NCI-H1092 treated with DMSO at 0.1 percent for 48 hours (cell line): ENCODE measurements around the gene TOR1AIP2.
"Not testable (repeated sequence)": the region's sequence is repeated elsewhere in the genome, so short reads cannot be mapped to it uniquely, and the experiment has no call there.

Experiments
- DNase-seq: peaks from one replicate; lab custom pipeline; 2025; lab: John Stamatoyannopoulos, UW

Gene TOR1AIP2

DNA sequence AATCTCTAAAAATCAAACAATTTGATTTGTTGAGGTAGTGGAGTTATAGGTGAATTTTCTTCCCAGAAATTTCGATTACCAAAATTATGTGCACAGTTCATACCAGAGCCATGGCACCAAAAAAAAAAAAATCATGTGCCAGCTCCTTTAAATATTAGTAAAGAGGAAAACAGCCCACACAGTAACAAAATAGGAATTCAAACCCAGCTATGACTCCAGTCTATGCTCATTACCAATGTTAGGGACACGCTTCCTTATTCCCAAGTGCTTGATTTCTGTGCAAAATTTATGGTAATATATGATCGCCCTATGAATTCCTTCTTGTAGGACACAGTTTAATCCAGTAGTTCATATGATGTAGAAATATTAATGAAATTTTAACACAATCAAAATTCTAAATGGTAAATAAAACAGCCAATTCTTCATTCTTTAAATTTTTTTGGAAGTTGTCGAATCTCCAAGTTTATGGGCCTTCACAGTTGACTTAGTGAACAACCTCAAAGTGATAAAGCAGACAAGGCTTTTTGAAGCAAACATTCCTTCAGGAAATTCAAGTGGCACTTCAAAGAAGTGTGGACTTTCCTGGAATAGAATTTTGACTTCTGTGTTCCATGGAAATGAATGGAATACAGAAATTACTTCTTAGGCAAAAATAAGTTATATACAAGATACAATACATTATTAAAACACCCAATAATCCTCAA is 1.9 kb downstream of the TOR1AIP2 start:
- DNase-seq = no peak

DNA sequence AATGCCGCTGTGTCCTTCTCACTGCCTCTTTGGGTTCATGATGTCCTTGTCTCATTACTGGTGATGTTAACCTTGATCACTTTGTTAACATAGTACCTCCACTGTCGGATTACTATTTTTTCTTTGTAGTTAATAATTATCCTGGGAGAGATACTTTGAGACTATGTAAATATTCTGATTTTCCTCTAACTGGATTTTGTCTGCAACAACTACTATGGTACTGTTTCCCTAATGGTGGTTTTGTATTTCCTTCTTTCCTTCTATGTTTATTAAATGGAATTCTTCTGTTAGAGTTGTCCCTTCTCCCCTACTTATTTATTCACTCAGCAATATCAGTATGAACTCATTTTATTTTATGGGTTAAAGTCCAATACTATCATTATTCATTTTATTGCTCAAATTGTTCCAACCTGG is 4.2 kb downstream of the TOR1AIP2 start:
- DNase-seq = no peak

DNA sequence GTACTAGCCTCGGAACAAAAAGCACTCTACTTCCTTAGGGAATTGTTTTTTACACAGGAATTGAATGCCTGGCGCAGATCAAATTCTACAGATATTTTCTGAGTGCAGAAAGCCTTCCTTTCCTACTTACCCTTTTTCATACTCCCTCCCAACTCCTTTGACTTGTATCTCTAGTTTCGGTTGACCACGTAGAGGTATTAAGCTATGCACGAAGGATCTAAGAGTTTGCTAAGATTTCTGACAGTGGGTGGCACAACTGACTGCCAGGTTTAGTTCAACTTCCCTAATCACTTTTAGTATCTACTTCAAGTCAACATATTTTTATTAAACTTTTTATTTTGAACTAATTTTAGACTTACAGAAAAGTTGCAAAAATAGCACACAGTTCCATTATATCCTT is 5.0 kb downstream of the TOR1AIP2 start:
- DNase-seq = no peak

DNA sequence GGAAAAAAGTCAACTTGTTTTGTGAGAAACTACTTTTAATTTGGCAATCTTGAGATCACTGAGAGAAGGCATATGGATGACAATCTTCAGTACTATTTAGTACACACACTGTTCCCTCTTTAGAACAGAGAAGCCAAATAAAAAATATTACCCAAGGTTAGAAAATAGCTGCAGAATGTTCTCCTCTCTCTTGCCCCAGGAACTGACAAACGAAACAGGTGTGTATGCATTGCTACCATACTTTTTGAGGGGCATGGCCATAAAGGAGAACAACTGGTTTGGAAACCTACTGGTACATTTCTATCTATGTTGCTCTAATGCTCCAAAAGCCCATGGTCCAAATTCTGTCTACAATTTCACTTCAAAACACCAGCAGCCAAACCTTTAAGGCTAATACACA is 5.7 kb downstream of the TOR1AIP2 start:
- DNase-seq = no peak

DNA sequence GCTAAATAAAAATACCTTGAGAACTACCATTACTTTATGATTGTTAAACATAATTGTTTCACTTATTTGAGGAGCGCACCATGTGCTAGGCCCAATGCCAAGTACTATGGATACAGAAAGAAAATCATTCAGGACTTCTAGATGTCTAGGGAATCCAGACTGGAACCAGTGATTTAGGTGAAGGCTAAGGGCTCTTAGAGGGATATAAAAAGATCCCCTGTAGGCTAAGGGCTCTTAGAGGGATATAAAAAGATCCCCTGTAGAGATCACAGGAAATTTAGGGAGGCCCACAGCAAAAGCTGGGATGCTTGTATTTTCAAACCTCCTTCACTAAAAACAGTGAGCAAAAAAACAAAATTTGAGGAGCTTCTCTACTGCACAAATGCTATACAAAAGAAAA is 6.7 kb downstream of the TOR1AIP2 start:
- DNase-seq = peak; percentile 38

DNA sequence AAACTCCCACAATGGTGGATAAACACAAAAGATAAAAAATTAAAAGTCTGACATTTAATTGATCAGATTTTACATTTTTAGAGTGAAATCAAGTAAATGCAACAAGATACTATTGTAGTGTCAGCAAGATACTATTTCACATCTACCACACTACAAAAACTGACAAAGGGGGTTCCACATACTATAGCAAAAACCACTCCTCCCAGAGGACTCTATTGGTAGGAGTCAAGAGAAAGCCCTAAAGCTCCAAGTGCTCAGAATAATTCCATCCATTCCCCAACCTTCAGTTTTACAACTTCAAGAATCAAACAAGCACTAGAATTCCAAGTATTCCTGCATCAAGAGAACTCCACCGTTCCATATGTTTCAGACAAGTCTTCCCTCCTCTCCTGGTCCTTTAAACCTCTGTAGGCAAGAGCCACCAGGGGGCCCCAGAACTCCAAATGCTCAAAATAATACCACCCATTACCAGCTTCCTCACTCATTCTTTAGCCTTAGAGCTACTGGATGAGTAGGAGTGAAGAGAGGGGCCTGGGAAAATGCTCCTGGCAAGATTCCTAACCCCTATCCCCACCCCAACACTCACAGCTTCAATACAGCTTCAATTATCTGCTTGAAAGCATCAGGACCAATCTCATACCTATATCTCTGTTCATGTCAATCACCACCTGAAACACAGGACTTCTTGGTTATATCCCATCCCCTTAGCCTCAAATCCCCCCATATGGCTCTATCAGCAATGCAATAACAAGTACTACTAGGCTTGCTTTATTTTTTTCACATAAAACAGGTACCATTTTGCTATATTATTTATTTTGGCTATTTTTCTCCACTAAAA is 9.9 kb downstream of the TOR1AIP2 start:
- DNase-seq = peak; percentile 61

DNA sequence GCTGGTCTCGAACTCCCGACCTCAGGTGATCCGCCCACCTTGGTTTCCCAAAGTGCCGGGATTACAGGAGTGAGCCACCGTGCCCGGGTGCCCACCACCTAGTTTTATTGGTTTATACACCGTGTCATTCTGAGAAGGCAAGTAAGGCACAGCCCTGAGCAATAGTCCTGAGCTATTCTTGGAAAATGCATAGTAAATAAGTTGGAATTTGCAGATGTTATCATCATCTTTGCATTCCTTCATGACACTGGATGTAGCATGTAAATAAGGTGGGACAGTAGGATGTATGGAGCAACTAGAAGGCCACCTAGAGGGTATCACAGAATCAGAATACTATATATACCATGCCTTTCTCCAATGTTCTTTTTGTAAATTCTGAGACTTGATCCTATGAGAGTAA is 11.0 kb downstream of the TOR1AIP2 start:
- no peak for DNase-seq

DNA sequence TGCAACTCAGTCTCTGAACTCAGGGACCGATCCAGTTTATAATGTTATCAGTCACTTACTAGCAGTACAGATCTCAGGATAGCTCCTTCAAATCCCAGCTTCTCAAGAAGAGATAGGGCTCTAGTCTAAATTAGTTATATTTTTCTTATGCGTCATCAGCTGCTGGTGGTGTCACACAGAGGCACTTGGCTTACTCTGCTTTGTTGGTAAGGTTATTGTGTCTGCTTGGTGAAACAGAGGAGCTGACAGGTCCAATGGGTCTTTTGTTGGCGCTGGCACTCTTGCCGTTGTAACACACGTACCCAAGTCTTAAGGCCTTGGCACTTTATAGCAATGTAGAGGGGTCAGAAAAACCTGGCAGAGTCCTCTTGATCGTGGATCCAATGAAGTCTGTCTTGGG is 12.2 kb downstream of the TOR1AIP2 start:
- no peak for DNase-seq

DNA sequence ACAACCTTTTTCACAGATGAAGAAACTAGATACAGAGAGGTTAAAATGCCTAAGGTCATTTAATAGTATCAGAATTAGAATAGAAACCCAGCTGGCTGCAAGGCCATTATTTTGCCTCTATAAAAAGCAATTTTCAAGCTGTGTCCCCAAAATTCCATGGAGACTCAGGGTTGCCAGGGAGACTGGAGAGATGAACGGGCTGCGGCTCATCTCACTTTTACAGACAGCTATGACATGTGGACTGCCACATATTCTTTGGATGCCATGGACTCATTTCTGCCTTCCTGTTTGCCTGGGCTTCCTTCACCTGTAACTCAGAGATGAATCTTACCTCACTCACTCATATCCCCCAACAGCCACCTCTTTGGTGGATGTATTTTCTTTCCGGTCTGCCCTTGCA is 17.0 kb downstream of the TOR1AIP2 start:
- no peak for DNase-seq

DNA sequence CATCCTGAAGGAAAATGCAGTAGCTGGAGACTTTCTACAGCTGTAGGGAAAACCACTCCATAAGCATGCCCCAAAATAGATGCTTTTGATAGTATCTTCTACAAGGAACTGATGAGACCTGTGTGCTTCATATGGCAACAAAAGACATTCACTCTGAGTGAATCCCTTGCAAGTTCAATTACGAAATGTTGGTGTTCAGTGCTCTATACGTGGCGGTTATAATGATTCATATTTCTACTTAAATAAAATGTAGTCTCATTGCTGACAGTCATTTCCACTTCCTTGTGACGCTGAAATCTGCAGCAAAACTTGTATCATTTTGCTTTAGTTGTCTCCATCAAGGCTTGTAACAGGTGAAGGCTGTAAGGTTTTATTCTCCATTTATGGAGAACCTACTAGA is 20.6 kb downstream of the TOR1AIP2 start:
- DNase-seq = no peak

DNA sequence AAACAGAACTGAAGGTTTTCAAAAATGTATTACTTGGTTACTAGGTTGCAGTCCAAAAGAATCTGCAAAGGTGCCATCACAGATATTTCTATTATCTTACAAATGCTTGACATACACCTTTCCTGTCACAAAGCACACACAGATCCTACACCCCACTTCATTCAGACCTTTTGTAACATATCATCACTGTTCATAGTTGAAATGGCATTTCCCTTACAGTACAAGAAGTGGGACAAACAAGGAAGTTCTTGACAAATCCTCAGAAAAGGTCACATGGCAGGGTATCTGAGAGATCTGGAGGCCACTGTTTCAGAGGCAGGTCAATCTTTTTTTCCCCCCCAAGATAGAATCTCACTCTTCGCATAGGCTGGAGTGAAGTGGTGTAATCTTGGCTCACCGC is 21.3 kb downstream of the TOR1AIP2 start:
- no peak for DNase-seq

DNA sequence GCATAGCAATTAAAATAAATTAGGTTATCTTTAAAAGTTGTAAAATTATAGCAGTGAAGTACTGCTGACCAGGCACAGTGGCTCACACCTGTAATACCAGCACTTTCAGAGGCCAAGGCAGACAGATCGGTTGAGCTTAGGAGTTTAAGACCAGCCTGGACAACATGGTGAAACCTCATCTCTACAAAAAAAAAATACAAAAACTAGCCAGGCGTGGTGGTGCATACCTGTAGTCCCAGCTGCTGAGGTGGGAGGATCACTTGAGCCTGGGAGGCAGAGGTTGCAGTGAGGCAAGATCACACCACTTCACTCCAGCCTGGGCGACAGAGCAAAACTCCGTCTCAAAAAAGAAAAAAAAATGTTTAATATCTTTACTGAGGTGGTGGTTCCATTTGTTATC is 21.8 kb downstream of the TOR1AIP2 start:
- not testable (repeated sequence) for DNase-seq

DNA sequence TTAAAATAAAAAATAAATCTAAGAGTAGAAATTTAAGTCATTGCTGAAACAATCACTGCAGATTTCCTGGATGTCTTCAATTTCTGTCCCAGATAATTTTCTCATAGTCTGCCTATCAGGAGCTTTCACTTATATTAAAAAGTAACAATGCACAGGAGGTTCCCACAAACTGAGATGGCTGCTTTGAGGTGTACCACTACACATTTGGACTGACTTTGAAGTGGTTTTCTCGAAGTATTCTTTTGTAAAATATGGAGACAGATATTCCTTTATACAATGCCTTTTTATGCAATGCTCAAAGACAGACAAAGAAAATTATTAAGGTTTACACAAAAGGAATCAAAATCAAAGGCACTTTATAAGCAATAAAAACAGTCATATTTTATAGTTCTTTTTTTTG is 24.5 kb downstream of the TOR1AIP2 start:
- no peak for DNase-seq

DNA sequence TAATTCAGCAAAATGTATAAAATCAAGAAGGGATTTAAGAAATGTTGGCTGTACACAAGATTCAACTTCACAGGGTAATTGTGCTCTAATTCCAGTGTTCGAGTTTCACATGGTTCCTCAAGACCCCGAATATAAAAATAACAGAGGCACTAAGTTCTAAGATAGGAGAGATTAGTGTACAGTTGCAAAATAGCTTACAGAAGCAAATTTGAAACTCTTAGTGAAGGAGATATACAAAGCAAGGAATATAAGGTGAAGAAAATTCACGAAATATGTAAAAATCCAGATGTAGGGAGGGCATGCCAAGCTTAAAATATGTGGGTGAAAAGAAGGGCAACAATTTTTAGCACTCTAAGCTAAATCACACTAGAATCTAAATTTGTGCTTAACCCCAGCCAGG is 29.4 kb downstream of the TOR1AIP2 start:
- no peak for DNase-seq

DNA sequence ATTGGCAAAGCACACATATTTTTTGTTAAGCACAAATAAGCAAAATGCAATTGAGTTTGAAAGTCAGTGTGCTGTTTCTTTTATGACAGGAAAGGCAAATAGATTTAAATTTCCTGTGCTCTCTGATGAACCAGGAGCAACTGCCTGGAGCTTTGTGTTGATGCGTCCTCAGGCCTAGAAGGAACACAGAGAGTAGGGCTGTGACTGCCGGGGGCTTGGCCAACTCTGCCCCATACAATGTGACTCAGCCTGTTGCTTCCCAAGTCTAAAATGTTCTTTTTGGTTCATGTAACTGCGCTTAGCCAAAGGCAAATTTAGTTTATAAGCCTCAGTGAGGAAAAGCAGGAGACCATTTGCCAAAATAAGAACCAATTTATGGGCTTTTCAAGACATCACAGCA is 37.5 kb downstream of the TOR1AIP2 start:
- no peak for DNase-seq

DNA sequence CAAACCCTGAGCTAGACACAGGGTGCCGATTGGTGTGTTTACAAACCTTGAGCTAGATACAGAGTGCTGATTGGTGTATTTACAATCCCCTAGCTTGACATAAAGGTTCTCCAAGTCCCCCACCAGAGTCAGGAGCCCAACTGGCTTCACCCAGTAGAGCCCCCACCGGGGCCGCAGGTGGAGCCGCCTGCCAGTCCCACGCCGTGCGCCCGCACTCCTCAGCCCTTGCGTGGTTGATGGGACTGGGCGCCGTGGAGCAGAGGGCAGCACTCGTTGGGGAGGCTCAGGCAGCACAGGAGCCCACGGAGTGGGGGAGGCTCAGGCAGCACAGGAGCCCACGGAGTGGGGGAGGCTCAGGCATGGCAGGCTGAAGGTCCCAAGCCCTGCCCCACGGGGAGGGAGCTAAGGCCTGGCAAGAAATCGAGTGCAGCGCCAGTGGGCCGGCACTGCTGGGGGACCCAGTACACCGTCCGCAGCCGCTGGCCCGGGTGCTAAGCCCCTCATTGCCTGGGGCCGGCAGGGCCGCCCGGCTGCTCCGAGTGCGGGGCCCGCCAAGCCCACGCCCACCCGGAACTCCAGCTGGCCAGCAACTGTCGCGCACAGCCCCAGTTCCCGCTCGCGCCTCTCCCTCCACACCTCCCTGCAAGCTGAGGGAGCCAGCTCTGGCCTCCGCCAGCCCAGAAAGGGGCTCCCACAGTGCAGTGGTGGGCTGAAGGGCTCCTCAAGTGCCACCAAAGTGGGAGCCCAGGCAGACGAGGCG is 40.7 kb downstream of the TOR1AIP2 start:
- DNase-seq = not testable (repeated sequence)

DNA sequence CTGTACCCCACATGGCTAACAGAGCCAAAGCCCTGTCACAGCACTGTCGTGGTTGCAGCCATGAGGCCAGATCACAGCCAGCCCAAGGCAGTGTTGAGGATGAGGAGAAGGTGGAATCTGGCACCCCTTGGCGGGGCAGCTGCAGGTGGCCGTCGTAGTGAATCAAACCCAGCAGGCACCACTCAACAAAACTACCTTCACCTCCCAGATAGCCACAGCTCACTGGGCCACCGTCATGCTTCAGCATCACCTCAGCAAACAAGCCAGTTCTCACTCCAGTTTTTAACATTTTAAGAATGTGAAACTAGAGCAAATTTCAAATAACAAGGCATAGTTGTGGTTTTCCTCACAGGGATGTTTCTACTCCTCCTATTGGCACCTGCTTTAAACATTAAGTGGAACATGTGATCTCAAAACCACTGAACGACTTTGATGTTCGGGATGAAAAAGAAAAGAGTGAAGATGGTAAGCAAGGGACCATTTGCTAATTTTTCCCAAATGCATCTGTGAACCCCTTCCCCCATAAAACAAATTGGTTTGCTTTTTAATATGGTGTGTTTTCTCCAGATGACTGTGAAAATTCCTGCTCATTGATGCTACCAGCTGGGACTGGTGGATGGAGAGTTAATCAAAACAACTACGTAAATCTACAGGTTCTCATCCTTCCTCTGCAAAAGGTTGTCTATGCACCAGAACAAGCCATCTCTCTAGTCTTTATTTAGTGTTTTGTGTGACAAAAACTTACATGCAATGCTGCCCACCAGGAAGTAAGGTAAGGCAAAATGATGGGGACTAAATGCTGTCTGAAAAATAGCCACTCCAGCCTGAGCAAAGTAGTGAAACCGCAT is 45.5 kb downstream of the TOR1AIP2 start:
- no peak for DNase-seq

DNA sequence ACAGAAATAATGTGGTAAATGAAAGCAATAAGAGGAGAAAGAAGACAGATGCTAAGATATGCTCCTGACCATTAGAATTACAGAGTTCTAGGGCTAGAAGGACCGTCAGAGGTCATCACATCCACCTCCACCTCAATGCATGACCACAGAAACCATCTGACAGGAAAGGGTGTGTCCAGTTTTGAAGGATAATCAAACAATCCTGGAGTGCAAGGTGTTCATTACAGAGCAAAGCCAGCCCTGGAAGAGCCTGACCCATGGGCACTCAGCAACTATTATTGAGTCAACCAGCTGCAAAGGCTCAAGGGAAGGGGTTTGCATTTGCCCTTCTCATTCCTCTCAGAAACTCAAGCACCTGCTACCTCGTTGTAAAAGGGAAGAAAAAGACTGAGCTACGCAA is 46.4 kb downstream of the TOR1AIP2 start:
- no peak for DNase-seq

DNA sequence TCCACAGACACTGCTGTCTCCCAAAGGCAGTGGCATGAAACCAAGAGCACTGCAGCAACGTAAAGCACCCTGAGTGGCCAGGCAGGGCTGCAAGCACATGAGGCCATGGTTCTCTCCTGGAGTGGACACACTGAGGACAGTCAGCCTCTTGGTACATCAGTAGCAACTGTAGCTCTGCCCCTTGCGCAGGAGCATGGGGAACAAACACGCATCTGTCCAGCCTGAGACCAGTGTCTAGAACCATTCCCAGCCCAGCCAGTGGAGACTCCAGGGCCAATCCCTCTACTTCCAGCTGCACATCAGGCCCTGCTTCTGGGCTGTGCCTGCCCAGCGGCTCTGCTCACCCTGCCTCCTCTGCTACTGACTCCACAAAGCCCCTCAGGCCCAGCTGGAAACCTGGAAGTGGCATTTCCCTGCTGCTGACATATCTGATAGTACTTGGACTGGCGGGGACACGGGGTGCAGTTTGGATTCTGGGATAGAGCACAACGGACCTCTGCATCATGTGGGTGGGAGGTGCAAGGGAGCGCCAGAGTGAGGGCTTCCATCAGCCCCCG is 49.0 kb downstream of the TOR1AIP2 start:
- no peak for DNase-seq

DNA sequence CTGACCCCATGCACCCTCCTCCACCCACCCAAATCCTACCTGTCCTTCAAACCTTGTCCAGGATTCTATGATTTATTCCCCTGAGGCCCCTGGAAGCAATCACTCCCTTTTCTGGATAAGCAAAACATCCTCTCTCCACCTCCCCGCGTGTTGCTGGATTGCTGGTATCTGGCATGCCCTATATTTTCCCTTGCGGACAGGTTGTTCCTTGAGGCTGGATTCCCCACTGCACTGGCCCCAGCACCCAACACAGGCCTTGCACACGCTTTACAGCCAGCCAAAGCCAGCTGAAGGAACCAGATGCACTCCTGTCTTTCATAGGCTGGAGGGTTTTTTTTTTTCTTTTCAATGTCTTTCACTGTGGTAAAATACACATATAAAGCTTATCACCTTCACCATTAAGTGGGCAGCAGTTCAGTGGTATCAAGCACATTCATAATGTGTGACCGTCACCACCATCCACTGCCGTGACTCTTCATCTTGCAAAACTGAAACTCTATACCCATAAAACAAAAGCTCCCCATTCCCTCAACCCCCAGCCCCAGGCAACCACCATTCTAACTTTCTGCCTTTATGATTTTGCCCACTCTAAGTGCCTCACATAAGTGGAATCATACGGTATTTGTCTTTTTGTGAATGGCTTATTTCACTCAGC is 50.9 kb downstream of the TOR1AIP2 start:
- no peak for DNase-seq
